ENCODE measurements around the gene DYNLL1.

DNA sequence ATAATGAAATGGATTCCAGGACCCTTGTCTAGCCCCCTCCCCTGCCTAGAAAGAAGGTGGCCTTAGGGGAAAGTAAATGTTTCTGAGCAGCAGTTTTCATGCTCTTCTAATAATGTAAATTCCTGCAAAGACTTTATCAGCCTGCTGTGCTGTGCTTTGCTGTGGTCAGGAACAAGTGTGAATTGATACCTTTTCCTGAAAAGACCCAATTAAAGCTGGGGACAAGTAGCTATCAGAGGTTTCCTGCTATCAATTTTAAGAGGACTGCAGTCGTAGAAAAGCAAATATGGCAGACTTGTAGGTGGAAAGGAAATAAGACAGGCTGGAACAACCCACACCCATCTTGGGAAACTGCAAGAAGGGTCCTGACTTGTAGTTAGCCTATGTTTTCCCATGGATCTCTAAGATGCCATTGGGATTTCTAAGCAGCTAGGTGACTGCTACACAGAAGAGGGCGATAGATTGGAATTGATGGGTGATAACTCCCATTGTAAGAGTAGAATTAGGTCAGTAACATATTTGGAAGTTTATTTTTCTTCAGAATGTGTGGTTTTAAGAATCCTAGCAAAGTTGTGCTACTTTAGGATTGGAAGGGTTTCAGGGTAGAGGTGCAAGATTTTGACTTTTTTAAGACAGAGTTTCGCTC is 3.1 kb downstream of the DYNLL1 start:
- peak; percentile 51 for TF ChIP-seq POLR2A (IDR thresholded peaks at IDR 0.05; ENCODE audit: low read depth, low read length)
- TF ChIP-seq EZH2 (IDR thresholded peaks at IDR 0.05; ENCODE audit: borderline replicate concordance, low read depth, low read length, severe bottlenecking): no peak
- TF ChIP-seq, protein P1, sequence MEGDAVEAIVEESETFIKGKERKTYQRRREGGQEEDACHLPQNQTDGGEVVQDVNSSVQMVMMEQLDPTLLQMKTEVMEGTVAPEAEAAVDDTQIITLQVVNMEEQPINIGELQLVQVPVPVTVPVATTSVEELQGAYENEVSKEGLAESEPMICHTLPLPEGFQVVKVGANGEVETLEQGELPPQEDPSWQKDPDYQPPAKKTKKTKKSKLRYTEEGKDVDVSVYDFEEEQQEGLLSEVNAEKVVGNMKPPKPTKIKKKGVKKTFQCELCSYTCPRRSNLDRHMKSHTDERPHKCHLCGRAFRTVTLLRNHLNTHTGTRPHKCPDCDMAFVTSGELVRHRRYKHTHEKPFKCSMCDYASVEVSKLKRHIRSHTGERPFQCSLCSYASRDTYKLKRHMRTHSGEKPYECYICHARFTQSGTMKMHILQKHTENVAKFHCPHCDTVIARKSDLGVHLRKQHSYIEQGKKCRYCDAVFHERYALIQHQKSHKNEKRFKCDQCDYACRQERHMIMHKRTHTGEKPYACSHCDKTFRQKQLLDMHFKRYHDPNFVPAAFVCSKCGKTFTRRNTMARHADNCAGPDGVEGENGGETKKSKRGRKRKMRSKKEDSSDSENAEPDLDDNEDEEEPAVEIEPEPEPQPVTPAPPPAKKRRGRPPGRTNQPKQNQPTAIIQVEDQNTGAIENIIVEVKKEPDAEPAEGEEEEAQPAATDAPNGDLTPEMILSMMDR (IDR thresholded peaks at IDR 0.05; ENCODE audit: extremely low read depth in 1 of 2, insufficient read depth in 1 of 2, low read depth in 1 of 2, low read length in 2 of 2): no peak
- TF ChIP-seq POLR2AphosphoS5 (IDR thresholded peaks at IDR 0.05; ENCODE audit: insufficient read depth, low read depth, low read length): no peak
